ENCODE measurements around the gene ITPRID1.
"Not testable (repeated sequence)": the region's sequence is repeated elsewhere in the genome, so short reads cannot be mapped to it uniquely, and the experiment has no call there.

DNA sequence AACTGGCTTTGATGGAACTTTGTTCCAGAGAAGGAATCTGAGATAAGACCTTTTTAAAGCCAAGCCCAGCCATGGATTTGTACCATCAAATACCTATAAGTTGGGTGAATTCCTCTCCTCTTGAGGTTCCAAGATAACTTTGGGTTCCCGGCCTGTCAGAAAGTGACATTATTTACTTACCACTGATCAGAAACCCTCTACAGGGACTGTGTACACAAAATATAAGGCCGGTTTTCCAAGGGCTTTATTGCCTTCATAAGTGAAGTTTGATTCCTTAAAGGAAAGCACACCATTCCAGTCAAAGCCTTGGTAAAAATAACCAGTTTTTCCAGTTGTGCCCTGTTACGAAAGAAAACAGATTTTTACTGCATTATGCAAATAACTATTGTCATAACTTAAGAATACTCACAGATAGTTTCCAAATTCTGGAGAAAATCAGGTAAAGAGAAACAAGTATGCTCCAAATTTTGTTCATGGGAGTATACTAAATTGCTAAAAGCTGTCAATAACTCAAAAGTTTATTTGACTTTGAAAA, 26.8 kb downstream of the ITPRID1 start:
- not testable (repeated sequence) for TF ChIP-seq CTCF, POLR2A (IDR thresholded peaks at IDR 0.05)

Data from ovary (tissue), 3 donors.